Heart right ventricle (tissue), 16 donors: Measurements from ENCODE around the gene RAD51B. TPM values are rescaled to one million over a fixed set of nuclear protein-coding genes. Genes with fewer than 3 reads are reported as not detected.

Experiments used
- ATAC-seq, 8 donors: fragments of 200-7000 bp; cut with Tn5 transposase; one replicate each; pipeline ENCODE4 v1.9.1; 2020; ENCODE audit warnings: mild to moderate bottlenecking in 8 of 8, moderate library complexity in 8 of 8, moderate number of reproducible peaks in 1 of 8
- DNase-seq, 2 donors: peaks; one replicate each; pipeline ENCODE4 v3.0.0-alpha.2; 2020
- H3K27ac ChIP-seq, 10 donors: fragments of 200-600 bp; sonication (generic) in 2 of 10; one replicate each; pipeline versions ENCODE4 v1.5.0 to v1.8.0; 2020 to 2022; ENCODE audit warnings: mild to moderate bottlenecking in 3 of 10
- H3K27me3 ChIP-seq, 7 donors: fragments of 200-600 bp; one replicate each; pipeline ENCODE4 v1.8.0; 2021 to 2022; ENCODE audit warnings: mild to moderate bottlenecking in 2 of 7
- H3K36me3 ChIP-seq, 9 donors: fragments of 200-600 bp; sonication (generic) in 1 of 9; one replicate each; pipeline versions ENCODE4 v1.5.0 to v1.8.0; 2020 to 2022; ENCODE audit warnings: mild to moderate bottlenecking in 2 of 9
- H3K4me1 ChIP-seq, 9 donors: fragments of 200-600 bp; sonication (generic) in 1 of 9; one replicate each; pipeline versions ENCODE4 v1.5.0 to v1.8.0; 2020 to 2022; ENCODE audit warnings: mild to moderate bottlenecking in 4 of 9
- H3K4me3 ChIP-seq, 10 donors: fragments of 200-600 bp; sonication (generic) in 2 of 10; one replicate each; pipeline versions ENCODE4 v1.5.0 to v1.8.0; 2020 to 2022; ENCODE audit warnings: mild to moderate bottlenecking in 7 of 10, moderate library complexity in 2 of 10
- H3K9me3 ChIP-seq, 11 donors: fragments of 200-600 bp in 10 of 11; sonication (generic) in 2 of 11; one replicate each; pipeline versions ENCODE4 v1.5.0 to v1.8.0; 2013 to 2022; ENCODE audit warnings: mild to moderate bottlenecking in 2 of 11, control low read depth in 1 of 11, moderate library complexity in 1 of 11
- CTCF ChIP-seq, 9 donors: fragments of 200-600 bp; sonication (generic) in 2 of 9; IDR thresholded peaks; one replicate each; pipeline versions ENCODE4 v1.5.0 to v1.8.0; 2021 to 2022; ENCODE audit warnings: antibody characterized with exemption in 9 of 9, mild to moderate bottlenecking in 5 of 9, moderate library complexity in 1 of 9
- WGBS, 2 donors: extraction: QIAGEN DNeasy Blood & Tissue Kit; methylation state at CpG; one replicate each; pipeline ENCODE4 v1.1.7; 2013; ENCODE audit warnings: inconsistent platforms in 1 of 2; 5-methylcytosine and 5-hydroxymethylcytosine counted together
- intact Hi-C, 10 donors: fragments of 100-400 bp; cut with DNase I; formaldehyde crosslinking; loops; one replicate each; pipeline versions ENCODE4 v1.11.1 to v1.14.2; 2022
- polyA plus RNA-seq, 2 donors: library from polyadenylated mRNA; stranded (reverse); fragments of 200-250 nt; gene quantifications; one replicate each; pipeline ENCODE4 v1.2.3, GENCODE V29; 2013
- total RNA-seq, 10 donors: library from RNA; stranded (reverse); fragmentation: NEBNext Ultra II Directional in 3 of 10; extraction: Animal tissue kit (Norgen Biotek cat#: 25700) in 3 of 10; gene quantifications; one replicate each; pipeline versions ENCODE4 v1.2.1 to v1.2.4, GENCODE V29; 2021 to 2023
- donor health status: Arrhythmogenic right ventricular cardiomyopathy.
- donor health status: ischemic (EF 13 %, LVEDD 7.1; RV severe dilation, severe dysfunction).
- donor health status: healthy with polysubstance abuse.
- donor health status: DM: no; HTN: yes; CAD: no.
- donor health status: DM: no; HTN: no; CAD: no.
- donor health status: ischemic (EF 25% LVEDD 6.9; RV normal size, moderate dysfunction).
- donor health status: ischemic (EF 25% LVEDD 5.7; RV mildly dilated, moderate dysfunction).
- donor health status: healthy.
- donor health status: DM: yes; HTN: yes; CAD: no.
- donor health status: Ischemic cardiomyopathy.
- donor health status: ischemic (EF 35%, LVEDD 5.7; RV mildly dilated, moderate dysfunction).
- donor health status: nonischemic (EF 11% LVEDD 7.7; RV severe dilation, severe dysfunction).
- donor health status: DM: yes; HTN: yes; CAD: no.
- donor health status: PGD.
- donor health status: ischemic (EF 29% LVEDD 5.4; RV normal size, mild dysfunction).
- donor health status: nonischemic (EF 23%, LVEDD 6.1; RV moderate dilation, normal function).

Gene RAD51B
- total and polyA plus RNA-seq, 12 donors, result 0.88 to 8.6 (median 3.5) TPM

- no peak for TF ChIP-seq CTCF (IDR thresholded peaks at IDR 0.05)
- H3K4me3 ChIP-seq, result no peak overlapping the region
- H3K4me1 ChIP-seq, result peaks cover 0 to 35% (median 18%) of the 10 kb centered on the region in 9 donors
- no peak for ATAC-seq
- H3K9me3 ChIP-seq, result no peaks in the 10 kb centered on the region
- H3K27me3 ChIP-seq, result no peaks in the 10 kb centered on the region
- no peaks in the 10 kb centered on the region for H3K36me3 ChIP-seq
- intact Hi-C loops, result no loop called here
- H3K27ac ChIP-seq, result peak overlapping the region in 1 of 10 donors; percentile 12
- DNase-seq, result no peak
Observed at GRCh38 chr14:68203871-68204270, 384.3 kb downstream of the RAD51B start.

DNA sequence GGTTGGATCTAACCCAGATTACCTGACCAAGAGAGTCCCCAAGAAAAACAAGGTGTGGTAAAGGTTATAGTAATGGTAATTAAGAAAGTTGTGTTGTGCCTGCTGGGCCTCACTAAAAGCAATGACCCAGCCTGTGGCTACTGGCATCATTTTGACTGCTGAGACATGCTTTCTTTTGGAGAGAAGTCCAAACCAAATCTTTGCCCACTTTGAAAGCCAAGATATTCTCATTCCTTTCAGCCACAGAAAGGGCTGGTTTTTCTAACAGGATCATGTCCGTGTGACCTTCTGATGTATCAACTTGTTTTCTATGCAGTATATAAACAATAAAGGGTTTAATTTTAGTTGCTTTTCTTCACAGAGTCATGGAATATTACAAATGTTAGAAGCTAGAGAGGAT, 388.6 kb downstream of the RAD51B start:
- DNase-seq (no peak), ATAC-seq (no peak)
- Histone ChIP-seq H3K36me3 (no peaks in the 10 kb centered on the region), H3K9me3 (no peaks in the 10 kb centered on the region), H3K27me3 (no peaks in the 10 kb centered on the region), H3K4me3 (no peak overlapping the region), H3K27ac (peak overlapping the region in 2 of 10 donors; percentile 1 to 5), H3K4me1 (peaks cover 0 to 47% (median 28%) of the 10 kb centered on the region in 9 donors)
- 80 to 81% methylated on average over 1 of the region's 1 CpG for WGBS, 2 donors
- intact Hi-C loops, result no loop called here
- no peak for TF ChIP-seq CTCF (IDR thresholded peaks at IDR 0.05)

DNA sequence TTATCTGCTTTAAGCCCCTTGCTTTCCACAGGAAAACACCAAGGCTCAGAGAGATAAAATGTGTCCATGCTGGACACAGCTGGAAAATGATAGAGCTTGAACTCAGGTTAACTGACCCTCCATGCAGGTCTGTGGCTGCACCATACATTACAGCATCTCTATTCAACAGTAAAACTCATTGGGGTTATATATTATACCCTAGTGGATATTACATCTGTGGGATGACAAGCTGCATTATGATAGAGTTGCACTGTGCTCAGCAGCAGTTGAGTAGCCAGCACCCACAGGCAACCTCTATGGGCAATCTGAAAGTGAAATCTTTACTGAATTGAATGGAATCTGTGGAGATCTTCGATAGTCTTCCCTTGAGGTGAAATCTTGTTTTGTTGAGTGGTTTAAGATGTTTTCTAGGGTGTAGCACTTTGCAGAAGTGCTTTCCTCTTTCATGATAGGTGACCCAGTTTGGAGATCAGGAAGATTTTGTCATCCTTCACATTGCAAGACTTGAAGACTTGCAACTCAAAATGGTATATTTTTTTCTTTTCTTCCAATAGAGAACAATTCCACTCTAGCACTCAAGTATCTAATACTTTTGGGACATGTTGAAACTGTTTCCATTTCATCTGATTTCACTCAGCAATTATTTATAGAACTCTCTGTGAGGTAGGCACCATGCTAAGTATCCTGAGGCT, 389.2 kb downstream of the RAD51B start:
- H3K4me1 ChIP-seq, result peaks cover 0 to 47% (median 28%) of the 10 kb centered on the region in 9 donors
- H3K4me3 ChIP-seq, result no peak overlapping the region
- TF ChIP-seq CTCF (IDR thresholded peaks at IDR 0.05), result no peak
- intact Hi-C loops, result no loop called here
- no peaks in the 10 kb centered on the region for H3K9me3 ChIP-seq
- WGBS, 2 donors, result 95 to 97% methylated on average over 1 of the region's 1 CpG
- ATAC-seq (no peak), DNase-seq (no peak)
- H3K27me3 ChIP-seq, result no peaks in the 10 kb centered on the region
- H3K36me3 ChIP-seq, result no peaks in the 10 kb centered on the region
- H3K27ac ChIP-seq, result peak overlapping the region in 2 of 10 donors; percentile 1 to 9

GRCh38 chr14:68210729-68211299, 391.2 kb downstream of the RAD51B start:
- H3K4me1 ChIP-seq, result peaks cover 0 to 55% (median 30%) of the 10 kb centered on the region in 9 donors
- H3K27me3 ChIP-seq, result no peaks in the 10 kb centered on the region
- intact Hi-C loops, result loop anchor here in 1 of 10 donors (10.0 kb wide), 1 partner anchor 256 kb away; no protein-coding TSS in a partner anchor
- ATAC-seq, result peak in 7 of 8 donors; percentile 69 to 85 (median 74)
- H3K27ac ChIP-seq, result peak overlapping the region; percentile 9 to 81 (median 55)
- H3K9me3 ChIP-seq, result no peaks in the 10 kb centered on the region
- no peaks in the 10 kb centered on the region for H3K36me3 ChIP-seq
- peak in 1 of 2 donors; percentile 25 for DNase-seq
- H3K4me3 ChIP-seq, result peak overlapping the region in 6 of 10 donors; percentile 4 to 34 (median 18)
- TF ChIP-seq CTCF (IDR thresholded peaks at IDR 0.05), result no peak
- WGBS, 2 donors, result 50 to 65% methylated on average over 5 of the region's 5 CpGs
